Testis (tissue), 2 donors: ENCODE results near the gene ALOX15B.

Source experiments
- CTCF ChIP-seq, 3 experiments: fragments of 450-650 bp in 2 of 3; fragments of 200-600 bp in 1 of 3; sonication (generic) in 1 of 3; IDR thresholded peaks; one replicate each; pipeline ENCODE4 v1.5.1; 2016 to 2019; ENCODE audit warnings: antibody characterized with exemption in 3 of 3, mild to moderate bottlenecking in 2 of 3, moderate library complexity in 1 of 3
- POLR2A ChIP-seq: fragments of 450-650 bp; IDR thresholded peaks from one replicate; pipeline ENCODE4 v1.6.1; 2017; ENCODE audit warnings: antibody characterized with exemption, mild to moderate bottlenecking, moderate library complexity

GRCh38 chr17:8056976-8057625 is 18.2 kb downstream of the ALOX15B start:
- TF ChIP-seq CTCF (IDR thresholded peaks at IDR 0.05), result no peak
- TF ChIP-seq POLR2A, result no peak
